Psoas muscle (tissue), 8 donors: ENCODE results near the gene CHAD. TPM values are rescaled to one million over a fixed set of nuclear protein-coding genes. Genes with fewer than 3 reads are reported as not detected.

Source experiments
- ATAC-seq, 4 donors: fragments of 200-7000 bp; cut with Tn5 transposase; one replicate each; pipeline ENCODE4 v1.9.1; 2020; ENCODE audit warnings: moderate library complexity in 3 of 4, mild to moderate bottlenecking in 2 of 4
- DNase-seq, 2 donors: peaks; one replicate each; pipeline ENCODE4 v3.0.0-alpha.2; 2020
- H3K27ac ChIP-seq: fragments of 200-600 bp; one replicate; pipeline ENCODE4 v1.8.0; 2022
- H3K27me3 ChIP-seq, 3 donors: fragments of 200-600 bp in 1 of 3; one replicate each; pipeline versions ENCODE4 v1.6.1 to v1.8.0; 2013 to 2022; ENCODE audit warnings: low read length in 2 of 3, mild to moderate bottlenecking in 2 of 3, moderate library complexity in 1 of 3; ENCODE audit not compliant: insufficient read depth in 3 of 3
- H3K36me3 ChIP-seq, 2 donors: fragments of 200-600 bp in 1 of 2; one replicate each; pipeline versions ENCODE4 v1.6.1 to v1.8.0; 2013 to 2022; ENCODE audit warnings: low read depth in 1 of 2, mild to moderate bottlenecking in 1 of 2, moderate library complexity in 1 of 2; ENCODE audit not compliant: insufficient read depth in 1 of 2
- H3K4me1 ChIP-seq: fragments of 200-600 bp; one replicate; pipeline ENCODE4 v1.8.0; 2022
- H3K4me3 ChIP-seq: fragments of 200-600 bp; one replicate; pipeline ENCODE4 v1.8.0; 2022; ENCODE audit warnings: mild to moderate bottlenecking
- H3K9me3 ChIP-seq: fragments of 200-600 bp; one replicate; pipeline ENCODE4 v1.8.0; 2022
- CTCF ChIP-seq: fragments of 200-600 bp; IDR thresholded peaks from one replicate; pipeline ENCODE4 v1.8.0; 2022; ENCODE audit warnings: antibody characterized with exemption
- WGBS, 3 donors: extraction: QIAGEN DNeasy Blood & Tissue Kit; methylation state at CpG; one replicate each; pipeline versions ENCODE4 v1.1.6 to v1.1.7; 2013; 5-methylcytosine and 5-hydroxymethylcytosine counted together
- intact Hi-C, 2 donors: fragments of 100-400 bp; cut with DNase I; formaldehyde crosslinking; loops; one replicate each; pipeline versions ENCODE4 v1.11.0 to v1.14.2; 2022
- polyA plus RNA-seq, 3 donors: library from polyadenylated mRNA; stranded (reverse); fragments of 200-250 nt; gene quantifications; one replicate each; pipeline ENCODE4 v1.2.3, GENCODE V29; 2013
- total RNA-seq, 4 donors: library from RNA; stranded (reverse); fragmentation: NEBNext Ultra II Directional in 2 of 4; extraction: Animal tissue kit (Norgen Biotek cat#: 25700) in 2 of 4; gene quantifications; one replicate each; pipeline versions ENCODE4 v1.2.1 to v1.2.4, GENCODE V29; 2021 to 2023
- donor health status: healthy with polysubstance abuse.
- donor health status: DM: no; HTN: no; CAD: no; lungs with moderate emphysema.
- donor health status: Bipolar disorder and iron deficiency.
- donor health status: healthy.
- donor health status: DM: yes; HTN: yes; CAD: no.
- donor health status: DM: no; HTN: no; CAD: no.
- donor health status: DM: no; HTN: no; CAD: no.
- donor health status: DM: yes; HTN: yes; CAD: no.

Gene CHAD
- total and polyA plus RNA-seq, 7 donors = 0.09 to 0.76 (median 0.42) TPM; not detected in 2

DNA sequence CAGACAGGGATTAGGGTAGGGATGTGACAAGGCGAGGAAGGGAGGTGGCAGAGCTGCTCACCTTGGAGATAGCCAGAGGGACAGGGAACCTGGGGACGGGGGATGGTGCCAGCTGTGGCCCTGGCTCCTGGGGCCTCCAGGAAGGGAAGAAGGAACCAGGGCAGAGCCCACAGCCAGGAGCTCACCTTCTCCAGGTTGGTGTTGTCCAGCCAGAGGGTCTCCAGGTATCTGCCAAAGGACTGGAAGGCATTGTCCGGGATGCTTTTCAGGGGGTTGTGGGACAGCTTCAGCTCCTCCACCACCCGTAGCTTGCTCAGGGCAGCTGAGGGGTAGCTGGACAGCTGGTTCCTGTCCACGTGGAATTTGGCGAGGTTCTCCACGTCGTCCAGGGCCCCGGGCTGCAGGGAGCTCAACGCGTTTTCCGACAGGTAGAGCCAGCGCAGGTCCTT, 801 bp downstream of the CHAD start:
- DNase-seq (no peak), ATAC-seq (no peak)
- intact Hi-C loops = loop anchor here in 1 of 2 donors (5.0 kb wide), 1 partner anchor 106 kb away; no protein-coding TSS in a partner anchor
- H3K27ac ChIP-seq = no peak overlapping the region
- H3K9me3 ChIP-seq = no peaks in the 10 kb centered on the region
- 57 to 76% (median 60%) methylated on average over 13 of the region's 13 CpGs for WGBS, 3 donors
- H3K36me3 ChIP-seq = peaks cover 0 to 10% of the 10 kb centered on the region in 2 donors
- TF ChIP-seq CTCF = no peak
- peak overlapping the region; percentile 65 for H3K4me3 ChIP-seq
- no peaks in the 10 kb centered on the region for H3K27me3 ChIP-seq
- peaks cover 42% of the 10 kb centered on the region for H3K4me1 ChIP-seq

DNA sequence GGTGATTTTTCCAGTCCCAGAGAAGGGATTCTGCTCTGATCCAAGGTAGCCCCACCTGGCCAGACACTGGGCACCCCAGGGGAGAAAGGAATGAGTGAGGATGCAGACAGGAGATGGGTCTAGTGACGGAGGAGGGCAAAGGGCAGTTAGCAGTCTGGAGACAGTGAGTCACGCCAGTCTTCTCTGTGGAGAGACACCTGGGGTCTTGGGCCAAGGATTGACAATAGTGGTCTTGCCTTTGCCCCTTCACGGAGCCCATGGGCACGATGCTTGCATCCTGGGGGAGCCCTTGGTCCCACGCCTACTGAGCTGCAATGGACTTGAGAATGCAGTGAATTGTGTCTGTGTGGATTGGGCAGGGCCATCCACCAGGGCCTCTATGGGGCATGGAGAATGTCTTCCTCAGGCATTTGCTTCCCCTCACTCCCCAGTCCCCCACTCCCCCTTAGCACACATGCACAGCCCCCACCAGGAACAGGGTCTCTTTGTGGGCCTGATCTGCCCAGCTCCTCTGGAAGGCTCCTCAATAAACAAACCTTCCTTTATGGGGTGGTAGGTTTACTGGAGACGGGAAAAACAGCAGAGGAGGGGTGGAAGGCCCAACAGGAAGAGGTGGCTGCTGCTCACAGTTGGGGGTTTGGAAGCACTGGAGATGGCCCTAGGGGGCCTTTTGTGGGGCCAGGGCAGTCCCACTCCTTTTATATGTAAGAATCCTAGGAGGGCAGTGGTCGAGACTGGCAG, 1.4 kb downstream of the CHAD start:
- Histone ChIP-seq H3K4me3 (no peak overlapping the region), H3K27ac (no peak overlapping the region), H3K27me3 (no peaks in the 10 kb centered on the region), H3K36me3 (peaks cover 0 to 16% of the 10 kb centered on the region in 2 donors), H3K9me3 (no peaks in the 10 kb centered on the region), H3K4me1 (peaks cover 36% of the 10 kb centered on the region)
- TF ChIP-seq CTCF = no peak
- no peak for ATAC-seq
- WGBS, 3 donors = 75 to 90% (median 85%) methylated on average over 7 of the region's 7 CpGs
- intact Hi-C loops = loop anchor here in 1 of 2 donors (5.0 kb wide), 1 partner anchor 105 kb away; no protein-coding TSS in a partner anchor
- DNase-seq = no peak

DNA sequence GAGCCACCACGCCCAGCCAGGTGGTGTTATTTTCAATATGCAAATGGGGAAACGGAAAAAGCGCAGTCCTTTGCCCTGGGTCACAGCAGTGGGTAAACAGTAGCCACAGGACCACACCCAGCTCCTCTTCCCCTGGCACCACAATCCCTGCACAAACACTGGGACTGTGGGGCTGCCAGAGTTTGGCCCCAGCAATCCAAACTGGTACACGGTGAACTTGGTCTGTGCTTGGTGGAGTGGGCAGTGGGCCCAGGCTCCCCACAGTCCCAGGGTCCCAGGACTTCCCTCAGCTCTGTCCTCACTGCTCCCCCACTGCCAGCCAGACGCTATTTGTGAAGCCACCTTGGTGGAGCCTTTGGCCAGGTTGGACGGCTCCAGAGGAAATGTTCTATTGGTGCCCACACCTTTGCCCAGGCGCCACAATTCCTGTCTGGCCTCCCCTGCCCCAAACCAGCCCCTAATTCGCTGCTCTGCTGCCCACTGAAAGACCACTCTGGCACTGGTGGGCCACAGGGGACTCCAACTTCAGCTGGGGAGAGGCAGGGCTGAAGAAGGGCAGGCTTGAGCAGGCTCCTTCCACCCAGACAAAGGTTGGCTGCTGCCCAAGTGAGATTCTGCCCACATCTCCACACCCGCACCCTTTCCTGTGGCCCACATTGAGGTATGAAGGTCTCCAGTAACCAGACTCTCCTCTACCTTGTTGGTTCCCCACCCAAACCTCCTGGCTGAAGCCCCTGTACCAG, 2.1 kb downstream of the CHAD start:
- ATAC-seq (no peak), DNase-seq (no peak)
- no peak for TF ChIP-seq CTCF
- Histone ChIP-seq H3K9me3 (no peaks in the 10 kb centered on the region), H3K36me3 (peaks cover 0 to 17% of the 10 kb centered on the region in 2 donors), H3K4me3 (no peak overlapping the region), H3K27me3 (no peaks in the 10 kb centered on the region), H3K27ac (no peak overlapping the region), H3K4me1 (peaks cover 29% of the 10 kb centered on the region)
- intact Hi-C loops = loop anchor here in 1 of 2 donors (5.0 kb wide), 1 partner anchor 104 kb away; no protein-coding TSS in a partner anchor
- WGBS, 3 donors = 48 to 84% (median 60%) methylated on average over 9 of the region's 9 CpGs

DNA sequence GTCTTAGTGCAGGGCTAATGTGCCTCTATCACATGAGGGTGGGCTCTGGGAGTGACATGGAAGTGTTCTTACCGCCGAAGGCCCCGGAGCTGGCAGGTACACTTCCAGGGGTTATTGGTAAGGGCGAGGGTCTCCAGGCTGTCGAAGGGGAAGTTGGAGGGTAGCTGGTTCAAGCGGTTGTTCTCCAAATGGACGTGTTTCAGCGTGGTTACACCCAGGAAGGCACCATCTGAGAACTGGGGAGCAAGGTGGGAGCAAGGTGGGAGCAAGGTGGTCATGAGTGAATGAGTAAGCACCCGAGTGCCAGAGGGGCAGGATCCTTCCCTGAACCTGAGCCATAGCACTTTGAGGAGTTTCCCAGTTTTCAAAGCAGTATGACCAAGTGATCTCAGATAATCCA, 3.0 kb downstream of the CHAD start:
- Histone ChIP-seq H3K36me3 (peaks cover 0 to 17% of the 10 kb centered on the region in 2 donors), H3K27ac (no peak overlapping the region), H3K9me3 (no peaks in the 10 kb centered on the region), H3K4me1 (peaks cover 20% of the 10 kb centered on the region), H3K27me3 (no peaks in the 10 kb centered on the region), H3K4me3 (no peak overlapping the region)
- no peak for TF ChIP-seq CTCF
- DNase-seq (no peak), ATAC-seq (no peak)
- intact Hi-C loops = loop anchor here in 1 of 2 donors (5.0 kb wide), 1 partner anchor 103 kb away; no protein-coding TSS in a partner anchor
- 93 to 96% (median 96%) methylated on average over 9 of the region's 9 CpGs for WGBS, 3 donors
